GM12865 (cell line): ENCODE results near the gene C3orf20.

Source experiments
- DNase-seq: peaks from one replicate; pipeline ENCODE4 v3.0.0; 2010; ENCODE audit warnings: low read depth
- H3K4me3 ChIP-seq: 2 replicates; pipeline ENCODE4 v1.5.1; 2011; ENCODE audit warnings: mild to moderate bottlenecking, low read depth, low read length, control low read depth
- CTCF ChIP-seq: IDR thresholded peaks from 2 replicates; pipeline ENCODE4 v1.5.1; 2011; ENCODE audit warnings: low read length, control low read depth, low read depth, inconsistent platforms; ENCODE audit not compliant: insufficient read depth; ENCODE audit errors: missing control alignments

The C3orf20 gene

GRCh38 chr3:14706096-14706495, 31.2 kb downstream of the C3orf20 start:
- no peak overlapping the region for H3K4me3 ChIP-seq
- TF ChIP-seq CTCF = no peak
- DNase-seq = no peak

- TF ChIP-seq CTCF = no peak
- H3K4me3 ChIP-seq = no peak overlapping the region
- DNase-seq = no peak
Measured at GRCh38 chr3:14716591-14716990, 41.6 kb downstream of the C3orf20 start.

- no peak for TF ChIP-seq CTCF
- DNase-seq = no peak
- H3K4me3 ChIP-seq = no peak overlapping the region
Measured at GRCh38 chr3:14717307-14717706, 42.4 kb downstream of the C3orf20 start.

GRCh38 chr3:14718539-14718938, 43.6 kb downstream of the C3orf20 start:
- no peak overlapping the region for H3K4me3 ChIP-seq
- DNase-seq = peak; percentile 59
- no peak for TF ChIP-seq CTCF

GRCh38 chr3:14719006-14719405, 44.1 kb downstream of the C3orf20 start:
- peak; percentile 20 for DNase-seq
- TF ChIP-seq CTCF = no peak
- H3K4me3 ChIP-seq = no peak overlapping the region

- no peak for DNase-seq
- H3K4me3 ChIP-seq = no peak overlapping the region
- no peak for TF ChIP-seq CTCF
Measured at GRCh38 chr3:14721126-14721864, 46.4 kb downstream of the C3orf20 start.

- no peak for TF ChIP-seq CTCF
- no peak overlapping the region for H3K4me3 ChIP-seq
- no peak for DNase-seq
Measured at GRCh38 chr3:14725013-14725412, 50.1 kb downstream of the C3orf20 start.
